Right ventricle myocardium superior (tissue), 1 donor: ENCODE results near the gene ATP13A1. TPM values are rescaled to one million over a fixed set of nuclear protein-coding genes. Genes with fewer than 3 reads are reported as not detected.
"Not testable (repeated sequence)": the region's sequence is repeated elsewhere in the genome, so short reads cannot be mapped to it uniquely, and the experiment has no call there.

Experiments
- ATAC-seq: fragments of 200-7000 bp; cut with Tn5 transposase; one replicate; pipeline ENCODE4 v1.9.1; 2020; ENCODE audit warnings: mild to moderate bottlenecking; ENCODE audit not compliant: poor library complexity
- DNase-seq: peaks from one replicate; pipeline ENCODE4 v3.0.0-alpha.2; 2020
- intact Hi-C: fragments of 100-400 bp; cut with DNase I; formaldehyde crosslinking; loops from one replicate; pipeline ENCODE4 v1.11.2; 2022
- long read RNA-seq: library from polyadenylated mRNA; unstranded; transcript quantifications from one replicate; pipeline ENCODE4 v2.0.0, GENCODE V29; 2021
- total RNA-seq: library from RNA; stranded (reverse); fragmentation: NEBNext Ultra II Directional; extraction: Animal tissue kit (Norgen Biotek cat#: 25700); gene quantifications from one replicate; pipeline ENCODE4 v1.2.1, GENCODE V29; 2021
- donor health status: DM: no; HTN: yes; CAD: no; lungs with severe emphysema.

ATP13A1 gene
- 16.2 TPM for total RNA-seq
- long read RNA-seq, transcript ATP13A1-202 (26 exons, 3,861 nt), result major isoform, 16 of 69 reads
- long read RNA-seq, partial matches to known transcripts, result 40 of 69 reads
- long read RNA-seq, other reads (novel, unspliced or antisense), result 13 of 69 reads

- DNase-seq (peak; percentile 98), ATAC-seq (peak; percentile 97)
- intact Hi-C loops, result no loop called here
Measured at GRCh38 chr19:19663256-19664120, at the start of gene ATP13A1. Gene ATP13A1, minus strand, starts transcription at chr19:19663676. Its CDS starts 10 bp downstream, at chr19:19663666.

- DNase-seq, result no peak
- intact Hi-C loops, result no loop called here
- no peak for ATAC-seq
Measured at GRCh38 chr19:19711934-19712828, 48.7 kb upstream of the ATP13A1 start.

GRCh38 chr19:19711306-19711933, 47.9 kb upstream of the ATP13A1 start:
- intact Hi-C loops, result no loop called here
- DNase-seq (no peak), ATAC-seq (no peak)

GRCh38 chr19:19710506-19710905, 47.0 kb upstream of the ATP13A1 start:
- ATAC-seq (no peak), DNase-seq (no peak)
- intact Hi-C loops, result no loop called here

- intact Hi-C loops, result no loop called here
- ATAC-seq (no peak), DNase-seq (no peak)
Measured at GRCh38 chr19:19704836-19705235, 41.4 kb upstream of the ATP13A1 start.

GRCh38 chr19:19700493-19700892, 37.0 kb upstream of the ATP13A1 start:
- DNase-seq, intact Hi-C loops, ATAC-seq: not testable (repeated sequence)

- no peak for DNase-seq
- intact Hi-C loops, result no loop called here
- no peak for ATAC-seq
Measured at GRCh38 chr19:19697589-19697988, 34.1 kb upstream of the ATP13A1 start.

- no peak for ATAC-seq
- no peak for DNase-seq
- intact Hi-C loops, result no loop called here
Measured at GRCh38 chr19:19696386-19696785, 32.9 kb upstream of the ATP13A1 start.

GRCh38 chr19:19691683-19692082, 28.2 kb upstream of the ATP13A1 start:
- DNase-seq (no peak), ATAC-seq (no peak)
- intact Hi-C loops, result no loop called here

GRCh38 chr19:19689023-19689422, 25.5 kb upstream of the ATP13A1 start:
- ATAC-seq, DNase-seq: not testable (repeated sequence)

GRCh38 chr19:19687090-19687489, 23.6 kb upstream of the ATP13A1 start:
- DNase-seq (no peak), ATAC-seq (no peak)
- intact Hi-C loops, result no loop called here

More at GRCh38 chr19:19689023-19689422, 25.5 kb upstream of the ATP13A1 start:
- intact Hi-C loops, result not testable (repeated sequence)

- DNase-seq, result no peak
- intact Hi-C loops, result no loop called here
- no peak for ATAC-seq
Measured at GRCh38 chr19:19686580-19686979, 23.1 kb upstream of the ATP13A1 start.

GRCh38 chr19:19686119-19686518, 22.6 kb upstream of the ATP13A1 start:
- intact Hi-C loops, ATAC-seq, DNase-seq: not testable (repeated sequence)

- intact Hi-C loops, result no loop called here
- ATAC-seq (no peak), DNase-seq (no peak)
Measured at GRCh38 chr19:19679176-19680073, 15.9 kb upstream of the ATP13A1 start.

GRCh38 chr19:19677579-19677978, 14.1 kb upstream of the ATP13A1 start:
- ATAC-seq (no peak), DNase-seq (no peak)
- intact Hi-C loops, result no loop called here

- no peak for DNase-seq
- ATAC-seq, result no peak
- intact Hi-C loops, result no loop called here
Measured at GRCh38 chr19:19674315-19674714, 10.8 kb upstream of the ATP13A1 start.

GRCh38 chr19:19672816-19673215, 9.3 kb upstream of the ATP13A1 start:
- no peak for ATAC-seq
- DNase-seq, result no peak
- intact Hi-C loops, result no loop called here

GRCh38 chr19:19670070-19670551, 6.6 kb upstream of the ATP13A1 start:
- ATAC-seq (no peak), DNase-seq (no peak)
- intact Hi-C loops, result no loop called here
